Measurements from ENCODE around the gene HEXB. TPM values are rescaled to one million over a fixed set of nuclear protein-coding genes. Genes with fewer than 3 reads are reported as not detected.

Gene HEXB
- total RNA-seq, 2 experiments from 2014 or later = 65.6 to 70.0 TPM

- Mint-ChIP-seq H3K4me3 (no peak overlapping the region), H3K27ac (no peak overlapping the region), H3K9me3 (no peaks in the 10 kb centered on the region), H3K4me1 (ENCODE audit: low read depth) (peaks cover 26% of the 10 kb centered on the region), H3K27me3 (ENCODE audit: low read depth) (peaks cover 15% of the 10 kb centered on the region), H3K36me3 (ENCODE audit: low read depth) (no peaks in the 10 kb centered on the region)
- intact Hi-C loops (cut with micrococcal nuclease) = loop anchor here (5.0 to 10.0 kb wide), 4 partner anchors 148 to 848 kb away; no protein-coding TSS in a partner anchor
- CTCF ChIA-PET = interaction anchor here (0.5 to 3.8 kb wide), 3 partner anchors 10 to 740 kb away, joined by 4 to 20 read pairs (median 4); no protein-coding TSS in a partner anchor
- no peak for DNase-seq
Observed at GRCh38 chr5:74643111-74643562, 41.9 kb upstream of the HEXB start.

DNA sequence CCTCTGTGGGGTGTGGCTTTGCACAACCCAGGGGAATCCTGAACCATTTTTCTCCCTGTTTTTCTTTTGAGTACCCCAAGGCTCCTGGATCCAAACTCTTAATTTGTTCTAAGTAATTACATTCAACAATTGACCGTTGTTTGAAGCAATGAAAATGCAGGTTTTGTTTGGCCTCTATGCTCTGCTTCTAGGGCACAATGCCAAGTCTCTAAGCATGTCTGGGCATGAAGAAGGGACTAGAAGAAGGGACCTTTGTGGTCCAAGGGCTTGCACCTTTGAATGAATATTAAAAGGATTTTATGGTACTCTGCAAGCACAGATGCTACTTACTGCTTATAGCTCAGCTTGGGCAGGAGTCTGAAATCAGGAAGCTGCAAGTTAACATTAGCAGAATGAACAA lies 37.9 kb upstream of the HEXB start:
- intact Hi-C loops (cut with micrococcal nuclease) = loop anchor here (5.0 to 10.0 kb wide), 3 partner anchors 152 to 852 kb away; no protein-coding TSS in a partner anchor
- H3K36me3 Mint-ChIP-seq (ENCODE audit: low read depth) = no peaks in the 10 kb centered on the region
- no peak overlapping the region for H3K27ac Mint-ChIP-seq
- H3K9me3 Mint-ChIP-seq = no peaks in the 10 kb centered on the region
- no peaks in the 10 kb centered on the region for H3K4me1 Mint-ChIP-seq (ENCODE audit: low read depth)
- CTCF ChIA-PET = interaction anchor here (0.7 to 2.8 kb wide), 3 partner anchors 15 to 745 kb away, joined by 3 to 11 read pairs (median 3); no protein-coding TSS in a partner anchor
- DNase-seq = no peak
- no peak overlapping the region for H3K4me3 Mint-ChIP-seq
- H3K27me3 Mint-ChIP-seq (ENCODE audit: low read depth) = peaks cover 9% of the 10 kb centered on the region

GRCh38 chr5:74648835-74649293 lies 36.2 kb upstream of the HEXB start:
- intact Hi-C loops (cut with micrococcal nuclease) = loop anchor here (1.0 to 10.0 kb wide), 6 partner anchors 154 to 1058 kb away; no protein-coding TSS in a partner anchor
- no peaks in the 10 kb centered on the region for H3K9me3 Mint-ChIP-seq
- no peaks in the 10 kb centered on the region for H3K4me1 Mint-ChIP-seq (ENCODE audit: low read depth)
- no peak overlapping the region for H3K4me3 Mint-ChIP-seq
- CTCF ChIA-PET = interaction anchor here (0.6 to 2.6 kb wide), 6 partner anchors 9 to 746 kb away, joined by 3 to 19 read pairs (median 6); partner anchors contain the start of genes ENC1 and HEXB
- H3K27me3 Mint-ChIP-seq (ENCODE audit: low read depth) = peaks cover 3% of the 10 kb centered on the region
- peak; percentile 18 for DNase-seq
- H3K36me3 Mint-ChIP-seq (ENCODE audit: low read depth) = no peaks in the 10 kb centered on the region
- H3K27ac Mint-ChIP-seq = no peak overlapping the region

GRCh38 chr5:74649421-74649973 lies 35.5 kb upstream of the HEXB start:
- Mint-ChIP-seq H3K4me3 (no peak overlapping the region), H3K36me3 (ENCODE audit: low read depth) (no peaks in the 10 kb centered on the region), H3K4me1 (ENCODE audit: low read depth) (no peaks in the 10 kb centered on the region), H3K27me3 (ENCODE audit: low read depth) (peaks cover 3% of the 10 kb centered on the region), H3K27ac (no peak overlapping the region), H3K9me3 (no peaks in the 10 kb centered on the region)
- no peak for DNase-seq
- CTCF ChIA-PET = interaction anchor here (0.6 to 2.6 kb wide), 7 partner anchors 10 to 747 kb away, joined by 3 to 19 read pairs (median 5); partner anchors contain the start of genes ENC1 and HEXB
- intact Hi-C loops (cut with micrococcal nuclease) = loop anchor here (1.0 to 10.0 kb wide), 6 partner anchors 155 to 1059 kb away; no protein-coding TSS in a partner anchor

DNA sequence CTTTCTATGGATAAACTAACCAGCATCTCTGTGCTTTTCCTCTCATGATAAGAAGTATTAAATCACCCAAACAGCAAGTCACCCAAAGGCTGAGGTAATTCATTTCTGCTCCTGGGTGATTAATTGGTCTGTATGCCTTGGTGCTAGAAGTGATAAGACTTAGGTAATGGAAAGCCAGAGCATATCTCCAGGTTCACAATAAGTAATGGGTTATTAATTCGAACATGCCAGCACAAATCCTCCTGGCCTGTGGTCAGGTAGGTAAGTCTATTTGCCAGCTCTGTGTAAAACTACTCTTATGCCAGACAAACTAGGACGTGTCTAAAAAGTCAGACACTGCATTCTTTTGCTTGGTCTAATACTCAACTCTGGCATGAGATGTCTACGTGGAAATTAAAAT lies 33.3 kb upstream of the HEXB start:
- no peak overlapping the region for H3K4me3 Mint-ChIP-seq
- H3K27me3 Mint-ChIP-seq (ENCODE audit: low read depth) = peaks cover 3% of the 10 kb centered on the region
- DNase-seq = no peak
- intact Hi-C loops (cut with micrococcal nuclease) = no loop called here
- no peaks in the 10 kb centered on the region for H3K4me1 Mint-ChIP-seq (ENCODE audit: low read depth)
- H3K9me3 Mint-ChIP-seq = no peaks in the 10 kb centered on the region
- no peak overlapping the region for H3K27ac Mint-ChIP-seq
- CTCF ChIA-PET = interaction anchor here (1.0 kb wide), 1 partner anchor 11 kb away, joined by 3 read pairs; the partner anchor contains the start of gene ENC1
- no peaks in the 10 kb centered on the region for H3K36me3 Mint-ChIP-seq (ENCODE audit: low read depth)

- Mint-ChIP-seq H3K4me3 (no peak overlapping the region), H3K27me3 (ENCODE audit: low read depth) (peaks cover 5% of the 10 kb centered on the region), H3K27ac (no peak overlapping the region), H3K4me1 (ENCODE audit: low read depth) (no peaks in the 10 kb centered on the region), H3K9me3 (no peaks in the 10 kb centered on the region), H3K36me3 (ENCODE audit: low read depth) (no peaks in the 10 kb centered on the region)
- CTCF ChIA-PET = interaction anchor here (1.5 kb wide), 1 partner anchor 10 kb away, joined by 4 read pairs; no protein-coding TSS in a partner anchor
- DNase-seq = no peak
- intact Hi-C loops (cut with micrococcal nuclease) = no loop called here
Observed at GRCh38 chr5:74652576-74652975, 32.5 kb upstream of the HEXB start.

DNA sequence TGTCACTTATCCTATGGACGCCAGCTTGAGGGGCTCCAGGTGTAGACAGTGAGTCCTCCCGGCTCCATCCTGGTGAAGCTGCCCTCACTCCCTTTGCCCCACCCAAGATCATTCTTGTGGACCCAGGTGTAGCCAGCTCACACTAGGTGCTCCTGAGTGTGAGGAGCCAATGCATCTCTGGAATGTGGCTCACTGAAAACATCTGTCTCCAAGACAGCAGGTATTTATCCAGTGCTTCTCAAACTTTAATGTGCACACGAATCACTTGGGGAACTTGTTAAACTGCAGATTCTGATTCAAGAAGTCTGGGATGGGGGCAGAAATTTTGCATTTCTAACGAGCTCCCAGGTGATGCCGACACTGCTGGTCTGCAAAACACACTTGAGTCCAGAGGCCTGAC lies 31.0 kb upstream of the HEXB start:
- intact Hi-C loops (cut with micrococcal nuclease) = no loop called here
- Mint-ChIP-seq H3K27ac (no peak overlapping the region), H3K9me3 (no peaks in the 10 kb centered on the region), H3K4me1 (ENCODE audit: low read depth) (no peaks in the 10 kb centered on the region), H3K27me3 (ENCODE audit: low read depth) (peaks cover 2% of the 10 kb centered on the region), H3K4me3 (no peak overlapping the region), H3K36me3 (ENCODE audit: low read depth) (no peaks in the 10 kb centered on the region)
- no peak for DNase-seq
- CTCF ChIA-PET = interaction anchor here (1.5 kb wide), 1 partner anchor 11 kb away, joined by 4 read pairs; no protein-coding TSS in a partner anchor

DNA sequence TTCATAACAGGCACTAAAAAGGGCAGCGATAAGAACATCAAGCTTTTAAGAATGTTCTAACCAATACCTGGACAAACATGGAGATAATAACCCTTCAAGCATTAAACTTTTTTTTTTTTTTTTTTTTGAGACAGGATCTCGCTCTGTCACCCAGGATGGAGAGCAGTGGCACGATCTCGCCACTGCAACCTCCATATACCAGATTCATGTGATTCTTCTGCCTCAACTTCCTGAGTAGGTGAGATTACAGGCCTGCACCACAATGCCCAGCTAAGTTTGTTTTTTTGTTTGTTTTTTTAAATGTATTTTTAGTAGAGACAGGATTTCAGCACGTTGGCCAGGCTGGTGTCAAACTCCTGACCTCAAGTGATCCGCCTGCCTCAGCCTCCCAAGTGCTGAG lies 29.8 kb upstream of the HEXB start:
- Mint-ChIP-seq H3K9me3 (no peaks in the 10 kb centered on the region), H3K4me1 (ENCODE audit: low read depth) (no peaks in the 10 kb centered on the region), H3K36me3 (ENCODE audit: low read depth) (no peaks in the 10 kb centered on the region), H3K27ac (no peak overlapping the region), H3K4me3 (no peak overlapping the region), H3K27me3 (ENCODE audit: low read depth) (peaks cover 2% of the 10 kb centered on the region)
- no peak for DNase-seq
- intact Hi-C loops (cut with micrococcal nuclease) = no loop called here
- CTCF ChIA-PET = no interaction called here

DNA sequence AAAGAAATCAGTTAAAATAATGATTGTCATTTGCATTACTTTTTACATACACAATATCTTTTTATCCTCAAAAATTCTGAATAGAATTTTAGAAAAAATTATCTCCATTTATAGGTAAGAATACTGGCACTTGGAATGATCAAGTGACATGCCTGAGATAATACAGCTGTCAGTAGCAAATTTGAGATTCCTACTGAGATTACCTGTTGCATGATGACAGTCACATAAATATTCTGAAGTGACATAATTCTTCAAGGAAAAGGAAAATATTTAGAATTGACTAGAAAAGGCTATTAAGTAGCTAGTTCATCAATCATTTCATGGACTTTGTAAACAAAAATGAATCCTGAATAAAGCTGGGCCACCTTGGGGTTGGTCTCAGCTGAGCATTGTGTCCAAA lies 29.3 kb upstream of the HEXB start:
- CTCF ChIA-PET = no interaction called here
- Mint-ChIP-seq H3K27me3 (ENCODE audit: low read depth) (peaks cover 4% of the 10 kb centered on the region), H3K9me3 (no peaks in the 10 kb centered on the region), H3K27ac (no peak overlapping the region), H3K4me3 (no peak overlapping the region), H3K36me3 (ENCODE audit: low read depth) (no peaks in the 10 kb centered on the region), H3K4me1 (ENCODE audit: low read depth) (no peaks in the 10 kb centered on the region)
- DNase-seq = no peak
- intact Hi-C loops (cut with micrococcal nuclease) = no loop called here

DNA sequence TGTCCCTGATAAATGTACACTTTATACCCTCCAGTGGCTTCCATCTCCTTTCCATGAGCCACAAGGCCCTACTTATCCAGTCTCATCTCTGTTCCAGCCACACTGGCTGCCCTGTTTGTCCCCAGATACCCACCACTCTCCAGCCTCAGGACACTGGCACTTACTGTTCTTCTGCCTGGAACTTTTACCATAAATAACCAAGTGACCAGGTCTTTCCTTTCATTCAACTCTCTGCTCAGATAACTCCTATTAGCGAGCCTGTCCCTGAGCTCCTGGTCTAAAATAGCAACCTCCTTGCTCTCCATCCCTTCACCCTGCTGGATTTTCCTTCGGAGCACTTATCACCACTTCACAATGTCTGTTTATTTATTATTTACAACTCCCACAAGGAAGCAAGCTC lies 27.9 kb upstream of the HEXB start:
- no peaks in the 10 kb centered on the region for H3K36me3 Mint-ChIP-seq (ENCODE audit: low read depth)
- intact Hi-C loops (cut with micrococcal nuclease) = no loop called here
- CTCF ChIA-PET = no interaction called here
- peaks cover 9% of the 10 kb centered on the region for H3K27me3 Mint-ChIP-seq (ENCODE audit: low read depth)
- H3K9me3 Mint-ChIP-seq = no peaks in the 10 kb centered on the region
- H3K27ac Mint-ChIP-seq = no peak overlapping the region
- H3K4me3 Mint-ChIP-seq = no peak overlapping the region
- no peaks in the 10 kb centered on the region for H3K4me1 Mint-ChIP-seq (ENCODE audit: low read depth)
- DNase-seq = no peak

DNA sequence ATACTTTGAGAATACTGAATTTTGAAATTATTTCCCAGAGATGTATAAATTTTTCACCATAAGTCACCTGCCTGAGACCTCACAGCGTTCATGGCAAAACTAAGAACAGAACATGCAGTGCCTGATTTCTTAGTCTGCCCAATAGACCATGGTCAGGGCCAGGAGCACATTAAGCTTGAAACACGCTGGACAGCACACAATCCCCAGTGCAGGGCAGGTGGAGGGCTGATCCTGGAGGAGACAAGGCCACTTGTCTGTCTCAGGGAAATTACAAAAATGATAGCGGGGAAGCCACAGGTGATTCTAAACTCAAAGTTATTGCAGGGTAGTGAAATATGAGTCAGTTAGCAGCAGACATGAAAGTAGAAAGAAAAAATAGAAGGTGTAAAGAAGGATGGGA lies 25.9 kb upstream of the HEXB start:
- CTCF ChIA-PET = interaction anchor here (1.0 to 1.6 kb wide), 2 partner anchors 10 to 757 kb away, joined by 3 to 6 read pairs; no protein-coding TSS in a partner anchor

DNA sequence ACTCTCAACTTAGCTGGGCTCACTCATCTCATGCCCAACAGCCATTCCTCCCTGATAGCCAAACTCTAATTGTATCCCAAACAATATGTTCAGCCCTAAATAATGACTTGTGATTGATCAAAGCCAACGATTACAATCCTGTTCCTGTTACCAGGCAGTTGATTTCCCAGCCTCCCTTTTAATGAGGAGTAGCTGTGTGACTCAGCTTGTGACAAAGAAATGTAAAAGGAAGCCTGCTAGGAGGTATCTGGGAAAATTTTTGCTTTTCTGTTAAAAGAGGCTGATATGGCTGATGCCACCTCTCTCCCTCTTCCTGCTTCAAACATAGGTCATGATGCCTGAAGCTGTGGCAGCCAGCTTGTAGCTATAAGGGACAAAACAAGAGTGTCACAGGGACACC lies 24.9 kb upstream of the HEXB start:
- H3K4me1 Mint-ChIP-seq (ENCODE audit: low read depth) = no peaks in the 10 kb centered on the region
- intact Hi-C loops (cut with micrococcal nuclease) = no loop called here
- peaks cover 9% of the 10 kb centered on the region for H3K27me3 Mint-ChIP-seq (ENCODE audit: low read depth)
- H3K9me3 Mint-ChIP-seq = no peaks in the 10 kb centered on the region
- H3K4me3 Mint-ChIP-seq = no peak overlapping the region
- DNase-seq = no peak
- CTCF ChIA-PET = no interaction called here
- H3K27ac Mint-ChIP-seq = no peak overlapping the region
- no peaks in the 10 kb centered on the region for H3K36me3 Mint-ChIP-seq (ENCODE audit: low read depth)

More for the DNA sequence above, 25.9 kb upstream of the HEXB start:
- H3K4me1 Mint-ChIP-seq (ENCODE audit: low read depth) = no peaks in the 10 kb centered on the region
- intact Hi-C loops (cut with micrococcal nuclease) = no loop called here
- DNase-seq = no peak
- no peak overlapping the region for H3K4me3 Mint-ChIP-seq
- peaks cover 9% of the 10 kb centered on the region for H3K27me3 Mint-ChIP-seq (ENCODE audit: low read depth)
- H3K9me3 Mint-ChIP-seq = no peaks in the 10 kb centered on the region
- H3K27ac Mint-ChIP-seq = no peak overlapping the region
- no peaks in the 10 kb centered on the region for H3K36me3 Mint-ChIP-seq (ENCODE audit: low read depth)

DNA sequence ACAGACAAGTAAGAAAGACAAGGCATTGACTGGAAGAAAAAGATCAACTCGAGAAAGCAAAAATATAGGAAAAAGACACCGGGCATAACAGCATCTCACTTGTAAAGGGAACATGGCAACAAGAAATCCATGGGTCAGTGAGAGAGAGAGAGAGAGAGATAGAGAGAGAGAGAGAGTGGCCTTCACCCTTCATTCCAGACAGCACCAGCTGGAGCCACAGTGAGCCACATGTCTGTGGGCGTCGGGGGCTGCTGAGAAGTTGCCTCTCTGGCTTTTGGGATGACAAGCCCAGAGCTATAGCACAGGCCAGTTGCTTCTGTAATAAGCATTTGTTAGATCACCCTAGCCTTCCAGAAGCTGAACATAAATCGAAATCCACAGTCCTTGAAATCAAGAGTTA lies 24.2 kb upstream of the HEXB start:
- CTCF ChIA-PET = interaction anchor here (2.4 kb wide), 1 partner anchor 11 kb away, joined by 5 read pairs; no protein-coding TSS in a partner anchor
- no peak overlapping the region for H3K27ac Mint-ChIP-seq
- H3K4me3 Mint-ChIP-seq = no peak overlapping the region
- H3K4me1 Mint-ChIP-seq (ENCODE audit: low read depth) = no peaks in the 10 kb centered on the region
- peaks cover 11% of the 10 kb centered on the region for H3K27me3 Mint-ChIP-seq (ENCODE audit: low read depth)
- no peaks in the 10 kb centered on the region for H3K36me3 Mint-ChIP-seq (ENCODE audit: low read depth)
- no peak for DNase-seq
- intact Hi-C loops (cut with micrococcal nuclease) = no loop called here
- H3K9me3 Mint-ChIP-seq = no peaks in the 10 kb centered on the region
